Activated effector memory CD4-positive, alpha-beta T cell treated with anti-CD3 and anti-CD28 coated beads, Interleukin-2, amount 50 U/mL, for 16 hours (primary cell): ENCODE results near the gene FBXW5.

ENCODE experiments used
- DNase-seq: peaks from one replicate; pipeline ENCODE4 v3.0.0-alpha.2; 2020

Gene FBXW5

DNA sequence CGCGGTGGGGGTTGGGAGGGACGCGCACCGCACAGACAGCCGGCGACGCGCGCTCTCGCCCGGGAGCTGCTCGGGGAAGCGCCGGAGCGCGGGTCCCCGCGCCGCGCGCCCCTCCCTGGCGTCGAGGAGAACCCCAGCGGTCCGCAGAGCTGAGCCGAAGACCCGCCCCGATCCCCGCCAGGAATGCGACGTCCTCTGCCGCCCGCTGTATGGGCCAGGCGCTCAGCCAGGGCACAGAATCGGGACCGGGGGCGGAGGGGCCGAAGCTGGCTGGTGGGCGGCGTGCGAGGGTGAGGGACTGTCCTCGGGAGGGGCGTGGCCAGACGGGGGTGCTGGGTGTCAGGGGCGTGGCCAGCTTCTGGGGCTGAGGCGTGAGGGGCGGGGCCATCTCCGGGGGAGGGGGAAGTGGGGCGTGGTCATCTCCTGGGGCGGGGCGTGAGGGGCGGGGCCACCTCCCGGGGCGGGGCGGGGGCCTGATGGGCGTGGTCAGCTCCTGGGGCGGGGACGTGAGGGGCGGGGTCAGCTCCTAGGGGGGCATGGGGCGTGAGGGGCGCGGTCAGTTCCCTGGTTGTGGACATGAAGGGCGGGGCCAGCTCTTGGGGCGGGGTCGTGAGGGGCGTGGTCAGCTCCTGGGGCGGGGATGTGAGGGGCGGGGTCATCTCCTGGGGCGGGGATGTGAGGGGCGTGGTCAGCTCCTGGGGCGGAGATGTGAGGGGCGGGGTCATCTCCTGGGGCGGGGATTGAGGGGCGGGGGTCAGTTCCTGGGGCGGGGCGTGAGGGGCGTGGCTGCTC lies 33.7 kb upstream of the FBXW5 start:
- peak; percentile 91 for DNase-seq

DNA sequence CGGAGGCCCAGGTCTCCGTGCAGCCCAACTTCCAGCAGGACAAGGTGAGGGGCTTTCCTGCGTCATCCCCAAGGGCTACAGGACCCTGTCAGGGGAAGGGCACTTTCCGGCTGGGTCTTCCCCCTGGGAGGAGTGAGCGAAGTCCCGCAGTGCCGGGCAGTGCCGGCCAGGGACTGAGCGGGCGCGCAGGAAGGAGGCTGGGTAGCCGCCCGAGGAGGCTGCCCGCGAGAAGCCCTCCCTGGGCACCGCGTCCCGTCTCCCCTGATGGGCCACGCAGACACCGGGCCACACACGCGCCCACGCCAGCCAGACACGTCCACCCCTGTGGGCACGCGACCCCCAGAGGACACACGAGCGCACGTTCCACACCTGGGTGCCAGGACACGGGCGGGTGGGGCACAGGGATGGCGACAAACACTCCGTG lies 33.1 kb upstream of the FBXW5 start:
- no peak for DNase-seq

DNA sequence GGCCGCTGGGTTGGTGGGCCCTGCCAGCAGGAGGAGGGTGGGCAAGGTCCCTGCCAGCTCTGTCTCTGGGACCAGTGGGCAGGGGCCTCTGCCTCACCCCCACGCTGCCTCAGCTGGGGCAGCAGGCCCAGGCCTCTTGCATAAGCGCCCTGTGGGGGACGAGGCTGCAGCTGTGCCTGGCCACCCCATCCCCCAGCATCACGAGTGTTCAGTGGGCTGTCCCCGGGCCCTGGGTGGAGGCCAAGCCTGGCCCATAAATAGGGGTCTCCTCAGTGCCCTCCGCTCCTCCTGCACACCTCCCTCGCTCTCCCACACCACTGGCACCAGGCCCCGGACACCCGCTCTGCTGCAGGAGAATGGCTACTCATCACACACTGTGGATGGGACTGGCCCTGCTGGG lies 32.7 kb upstream of the FBXW5 start, which contains the start of gene PTGDS:
Gene PTGDS (plus strand): TSS at position 282 of the 400 bp plus-strand sequence. CDS start 75 bp downstream, at position 357.
- no peak for DNase-seq

DNA sequence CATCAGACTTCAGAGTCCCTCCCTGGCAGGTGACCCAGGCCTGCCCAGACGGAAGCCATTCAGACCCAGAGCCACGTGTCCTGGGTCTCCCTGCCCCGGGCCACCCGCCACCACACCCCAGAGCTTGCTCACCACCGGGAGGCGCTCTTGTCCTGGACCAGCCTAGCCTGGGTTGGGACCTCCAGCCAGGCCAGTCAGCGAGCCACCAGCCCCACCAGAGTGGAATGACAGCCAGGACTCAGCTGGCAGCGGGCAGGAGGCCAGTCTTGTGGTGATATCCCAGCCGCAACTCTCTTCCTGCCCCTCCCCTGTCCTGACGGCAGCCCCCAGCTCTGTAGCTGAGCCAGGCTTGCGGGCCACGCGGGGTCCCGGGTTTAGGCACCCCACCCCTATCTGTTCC lies 31.1 kb upstream of the FBXW5 start:
- DNase-seq: peak; percentile 74

DNA sequence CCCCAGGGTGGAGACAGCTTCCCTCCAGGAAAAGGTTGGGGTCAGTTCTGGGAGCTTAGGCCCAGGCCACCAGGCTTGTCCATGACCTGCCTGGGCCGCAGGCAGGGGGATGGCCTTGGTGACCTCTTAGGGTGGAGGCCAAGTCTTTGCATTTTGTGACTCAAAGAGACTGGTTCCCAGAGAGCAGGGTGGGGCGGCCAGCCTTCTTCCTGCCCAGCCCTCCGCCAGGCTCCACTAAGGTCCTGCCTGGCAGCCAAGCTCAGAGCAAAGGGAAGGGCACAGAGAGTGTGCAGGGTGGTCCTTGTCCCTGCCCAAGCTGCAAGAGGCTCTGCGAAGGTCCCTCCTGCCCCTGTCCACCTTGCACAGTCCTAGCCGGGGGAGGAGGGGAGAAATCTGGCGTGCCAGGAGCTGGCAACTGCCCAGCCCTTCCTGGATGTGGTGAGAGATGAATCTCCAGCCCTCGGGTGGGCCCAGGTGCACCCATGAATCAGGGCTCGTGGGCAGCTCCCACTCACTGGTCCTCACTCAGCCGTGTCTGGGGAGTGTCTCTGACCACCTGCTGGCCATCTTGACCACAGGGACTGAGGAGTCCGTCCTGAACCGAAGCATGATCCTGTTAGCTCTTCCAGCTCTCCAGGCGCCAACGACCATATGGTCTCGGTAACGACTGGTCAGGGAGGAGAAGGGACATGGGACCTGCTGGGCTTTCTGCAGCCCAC lies 30.4 kb upstream of the FBXW5 start:
- DNase-seq: no peak

DNA sequence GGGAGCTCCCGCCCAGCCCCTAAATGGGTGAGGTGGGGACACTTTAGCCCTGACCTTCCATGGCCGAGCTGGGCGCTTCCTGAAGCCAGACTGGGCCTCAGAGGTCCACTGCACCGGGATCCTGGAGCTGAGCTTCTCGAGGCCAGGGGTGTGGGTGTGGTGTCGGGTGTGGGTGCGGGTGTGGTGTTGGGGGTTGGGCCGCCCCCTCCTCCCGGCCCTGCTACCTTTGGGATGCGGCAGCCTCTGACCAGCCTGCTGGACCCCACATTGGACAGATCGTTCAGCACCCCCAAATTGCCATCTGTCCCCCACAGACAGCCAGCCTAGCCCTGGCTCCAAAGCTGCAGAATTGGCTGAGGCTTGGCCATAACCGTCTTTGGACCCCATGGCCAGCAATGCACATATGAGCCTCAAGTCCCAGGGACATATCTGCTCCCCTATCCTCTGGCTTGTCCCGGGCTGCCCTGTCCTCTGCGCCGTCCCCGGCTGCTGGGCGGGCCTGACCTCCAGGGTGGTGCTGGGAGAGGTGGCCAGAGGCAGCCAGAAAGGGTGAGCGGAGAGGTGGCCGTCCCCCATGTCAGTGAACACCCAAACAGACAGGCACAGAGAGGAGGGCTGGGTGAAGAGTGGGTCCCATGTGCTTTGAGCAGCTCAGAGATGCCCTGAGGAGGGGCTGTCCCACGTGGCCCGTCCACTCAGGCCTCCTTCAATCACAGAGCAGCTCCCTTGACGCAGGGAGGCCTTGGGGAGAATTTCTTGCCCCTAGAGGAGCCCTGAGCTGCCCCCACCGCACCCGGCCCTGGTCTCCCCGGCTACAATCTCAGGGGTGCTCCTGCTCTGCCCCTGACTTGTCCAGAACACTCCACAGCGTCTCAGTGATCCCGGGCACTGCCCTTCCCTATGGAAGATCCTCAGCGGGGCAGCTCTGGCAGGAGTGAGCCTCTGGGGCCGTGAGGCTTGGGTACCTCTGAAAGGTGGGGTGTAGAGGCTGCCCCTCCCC lies 29.4 kb upstream of the FBXW5 start:
- DNase-seq: no peak

DNA sequence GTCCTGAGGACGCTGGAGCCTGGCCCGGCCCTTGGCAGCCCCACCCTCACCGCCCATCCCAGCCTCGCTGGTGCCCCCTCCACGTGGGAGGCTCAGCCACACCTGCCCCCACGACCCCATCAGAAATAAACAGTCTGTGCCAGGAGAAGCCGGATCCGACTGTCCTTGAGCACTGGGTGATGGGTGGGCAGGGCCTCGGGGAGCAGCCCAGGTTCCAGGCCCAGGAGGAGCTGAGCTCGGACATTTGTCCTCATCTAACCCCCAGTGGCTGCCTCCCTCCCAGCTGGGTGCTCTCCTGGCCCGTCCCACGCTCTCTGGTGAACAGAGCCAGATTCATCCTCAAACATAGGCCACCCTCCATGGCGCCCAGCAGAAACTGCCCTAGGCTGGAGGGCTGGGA lies 28.2 kb upstream of the FBXW5 start:
- no peak for DNase-seq

DNA sequence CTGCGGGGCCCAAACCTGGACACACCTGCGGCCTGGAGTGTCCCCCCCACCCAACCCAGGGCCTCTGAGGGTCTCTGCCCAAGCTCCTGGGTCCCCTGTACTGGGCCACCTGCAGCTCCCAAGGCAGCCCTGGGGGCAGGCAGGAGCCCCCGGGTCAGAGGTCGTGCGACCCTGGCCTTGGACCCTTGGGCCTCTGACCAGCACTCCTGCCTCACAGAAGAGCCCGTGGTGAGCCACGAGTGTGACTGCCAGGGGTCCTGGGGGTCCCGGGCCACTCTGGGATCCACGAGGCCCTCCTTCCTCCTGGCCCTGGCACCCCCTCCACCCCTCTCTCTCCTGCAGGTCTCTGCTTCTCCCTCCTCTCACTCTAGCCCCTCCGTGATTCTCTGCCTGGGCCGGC lies 27.8 kb upstream of the FBXW5 start:
- no peak for DNase-seq

DNA sequence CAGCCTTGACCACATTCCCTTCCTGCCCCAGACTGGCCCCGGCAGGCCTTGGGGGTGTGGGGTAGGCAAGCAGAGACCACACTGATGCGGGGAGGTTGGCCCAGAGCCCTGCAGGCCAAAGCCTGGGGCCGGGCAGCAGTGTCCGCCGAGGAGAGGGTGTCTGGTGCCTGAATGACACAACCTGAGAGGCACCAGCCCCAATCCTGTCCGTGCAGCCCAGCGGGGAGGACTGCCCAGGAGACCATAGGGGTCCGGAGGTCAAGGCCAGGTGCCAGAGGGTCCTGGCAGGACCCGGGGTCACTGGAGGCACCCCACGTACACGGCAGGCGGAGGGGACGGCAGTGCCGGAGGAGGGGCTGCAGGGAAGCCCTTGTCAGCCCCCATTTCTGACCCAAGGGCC lies 27.2 kb upstream of the FBXW5 start:
- DNase-seq: no peak

DNA sequence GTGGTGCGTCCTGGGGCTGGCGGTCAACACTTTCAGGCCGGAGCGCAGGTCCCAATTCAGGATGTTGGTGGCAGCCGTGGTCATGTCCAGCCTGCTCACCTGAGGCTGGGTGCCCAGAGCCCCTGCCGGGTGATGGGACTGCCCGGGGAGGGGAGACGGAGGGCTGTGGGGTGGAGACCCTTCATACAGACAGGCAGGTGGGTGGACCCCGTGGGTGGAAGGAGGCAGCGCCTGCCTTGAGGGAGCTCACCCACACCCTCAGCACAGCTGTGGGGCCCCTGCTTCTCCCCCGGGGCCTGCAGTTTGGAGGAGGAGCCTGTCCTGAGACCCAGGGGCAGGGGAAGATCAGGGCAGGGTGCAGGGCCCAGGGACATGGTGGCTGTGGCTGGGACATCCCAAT lies 25.8 kb upstream of the FBXW5 start:
- DNase-seq: no peak

DNA sequence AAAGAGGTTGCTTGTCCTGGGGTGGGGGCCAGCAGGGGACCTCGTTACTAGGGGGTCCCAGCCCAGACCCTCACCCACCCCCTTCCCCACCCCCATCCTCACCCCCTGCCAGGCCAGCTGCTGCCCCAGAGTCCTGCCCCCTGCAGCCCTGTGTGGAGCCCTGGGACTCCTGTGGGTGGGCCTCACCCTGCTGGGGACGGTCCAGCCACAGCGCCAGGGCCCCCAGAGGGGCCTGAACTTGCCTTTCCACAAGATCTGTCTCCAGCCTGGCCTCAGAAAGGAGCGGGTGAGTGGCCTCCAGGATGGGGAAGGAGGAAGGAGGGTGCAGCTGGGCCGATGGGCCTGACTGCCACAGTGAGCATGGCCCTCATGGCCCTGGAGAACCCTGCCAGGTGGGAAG lies 25.2 kb upstream of the FBXW5 start:
- DNase-seq: no peak

DNA sequence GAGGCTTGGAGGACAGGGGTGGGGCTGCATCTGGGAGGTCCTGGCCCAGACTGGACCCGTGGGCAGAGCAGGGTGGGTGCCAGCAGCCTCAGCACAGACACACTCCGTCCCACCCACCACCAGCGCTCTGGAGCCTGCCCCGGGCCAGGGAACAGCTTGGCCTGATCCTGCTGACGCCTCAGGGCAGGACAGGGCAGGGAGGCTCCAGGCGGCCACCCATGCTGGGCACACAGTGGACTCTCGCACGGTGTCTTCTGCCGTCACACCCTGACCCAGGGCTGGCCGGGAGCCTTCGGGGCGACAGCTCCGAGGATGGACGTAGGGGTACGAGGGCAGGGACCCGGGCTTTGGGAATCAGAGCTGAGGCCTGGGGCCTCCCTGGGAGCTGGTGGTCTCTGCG lies 24.6 kb upstream of the FBXW5 start:
- DNase-seq: no peak

DNA sequence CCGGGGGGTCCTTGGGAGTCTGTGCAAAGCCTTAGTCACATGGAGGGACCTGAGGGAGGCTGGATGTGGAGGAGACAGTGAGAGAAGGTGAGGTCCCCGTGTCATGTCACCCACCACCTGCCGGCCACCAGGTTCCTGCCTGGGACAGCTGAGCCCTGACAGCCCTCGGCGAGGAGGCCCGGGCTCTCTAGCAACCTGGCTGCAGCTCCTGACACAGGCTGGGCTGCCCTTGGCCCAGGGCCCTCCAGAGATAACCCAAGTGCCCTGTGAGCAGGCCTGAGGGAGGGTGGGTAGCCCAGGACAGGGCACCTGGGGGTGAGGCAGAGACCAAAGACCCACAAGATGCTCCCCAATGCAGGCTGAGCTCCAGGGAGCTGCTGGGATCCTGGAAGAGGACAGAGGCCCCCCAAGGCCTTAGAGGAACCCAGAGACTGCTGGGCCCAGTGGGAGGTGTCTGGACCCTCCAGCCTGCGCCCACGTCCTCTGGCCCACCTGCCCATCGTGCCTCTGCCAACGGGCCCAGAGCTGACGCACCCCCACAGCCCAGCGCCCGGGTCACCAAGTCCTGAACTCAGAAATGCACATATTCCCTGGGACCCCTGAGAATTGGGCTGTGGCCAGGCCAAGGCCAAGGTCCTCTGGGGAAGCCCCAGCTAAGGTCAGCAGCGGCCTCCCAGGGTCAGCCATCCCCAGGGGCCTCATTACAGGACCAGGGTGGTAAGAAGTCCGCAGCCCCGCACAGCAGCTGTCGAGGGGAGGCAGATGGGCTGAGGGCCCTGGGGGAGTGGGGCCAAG lies 24.0 kb upstream of the FBXW5 start:
- DNase-seq: no peak

DNA sequence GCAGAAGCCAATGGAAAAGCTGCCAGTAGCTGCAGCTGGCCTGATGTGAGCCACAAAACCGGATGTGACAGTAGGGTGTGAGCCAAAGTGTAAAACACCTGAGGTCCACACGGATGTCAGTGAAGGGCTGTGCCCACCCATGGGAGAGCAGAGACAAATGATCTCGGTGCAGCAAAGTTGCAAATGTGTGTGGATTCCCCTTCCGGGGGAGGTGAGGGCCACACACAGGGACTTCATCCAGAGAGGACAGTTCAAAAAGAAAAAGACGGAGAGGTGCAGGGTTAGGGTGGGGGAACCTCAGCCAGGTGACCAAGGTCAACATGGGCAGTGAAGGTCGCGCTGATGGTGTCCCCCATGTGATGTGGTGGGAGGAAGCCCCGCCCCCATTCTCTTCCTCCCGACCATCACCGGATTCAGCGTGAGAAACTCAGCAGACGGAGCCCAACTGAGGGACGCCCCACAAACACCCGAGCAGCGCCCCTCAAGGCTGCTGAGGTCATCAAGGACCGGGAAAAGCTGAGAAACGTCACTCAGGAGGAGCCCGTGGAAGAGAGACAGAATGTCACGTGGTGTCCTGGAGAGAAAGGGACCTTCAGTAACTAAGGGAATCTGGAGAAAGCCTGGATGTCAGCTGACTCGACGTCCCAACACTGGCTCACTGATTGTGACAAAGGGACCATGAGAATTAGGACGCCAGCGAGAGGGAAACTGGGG lies 21.4 kb upstream of the FBXW5 start:
- peak; percentile 74 for DNase-seq

DNA sequence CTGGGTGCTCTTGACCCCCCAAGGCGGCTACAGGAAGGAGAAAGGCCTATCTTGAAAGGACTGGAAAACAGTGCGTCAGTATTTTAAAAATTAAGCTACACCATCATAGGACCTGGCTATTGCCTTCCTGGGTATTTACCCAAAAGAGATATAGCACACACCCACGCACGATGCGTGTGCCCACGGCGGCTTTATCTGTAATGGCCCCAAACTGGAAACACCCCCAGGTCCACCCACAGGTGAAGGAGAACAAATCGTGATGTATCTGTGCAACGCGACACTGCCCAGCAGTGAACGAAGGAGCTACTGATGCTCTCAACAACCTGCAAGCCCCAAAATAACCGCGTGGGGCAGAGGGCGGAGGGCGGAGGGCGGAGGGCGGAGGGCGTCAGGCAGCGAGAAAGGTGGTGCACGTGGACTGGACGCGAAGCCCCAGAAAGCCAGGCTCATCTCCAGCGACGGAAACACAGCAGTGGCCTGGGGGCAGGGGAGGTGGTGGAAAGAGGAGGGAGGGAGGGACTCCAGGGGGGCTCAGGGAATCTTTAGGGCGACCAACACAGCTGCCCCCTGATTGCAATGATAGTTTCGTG lies 20.4 kb upstream of the FBXW5 start:
- DNase-seq: no peak

DNA sequence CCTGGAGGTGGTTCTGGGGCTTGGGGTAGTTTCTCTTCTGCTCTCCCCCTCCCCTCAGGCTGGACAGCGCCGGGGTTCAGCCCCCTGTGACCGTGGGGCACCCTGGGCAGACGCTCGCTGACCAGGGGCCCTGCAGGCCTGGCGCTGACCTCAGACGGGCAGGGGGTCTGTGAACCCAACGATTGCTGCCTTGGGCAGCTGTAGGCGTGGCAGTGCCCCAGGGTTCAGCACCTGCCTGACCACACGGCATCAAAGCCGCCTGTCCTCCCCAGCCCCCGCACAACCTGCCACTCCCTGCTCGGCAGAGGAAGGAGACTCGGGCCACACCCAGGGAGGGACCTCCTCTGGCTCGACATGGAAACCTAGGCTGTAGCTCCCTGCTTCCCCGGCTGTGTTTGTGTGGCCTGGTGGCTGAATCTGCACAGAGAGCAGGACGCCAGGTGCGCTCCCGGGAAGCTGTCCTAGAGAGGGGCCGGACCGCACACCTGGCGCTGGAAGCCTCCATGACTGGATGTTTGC lies 19.7 kb upstream of the FBXW5 start:
- DNase-seq: no peak

DNA sequence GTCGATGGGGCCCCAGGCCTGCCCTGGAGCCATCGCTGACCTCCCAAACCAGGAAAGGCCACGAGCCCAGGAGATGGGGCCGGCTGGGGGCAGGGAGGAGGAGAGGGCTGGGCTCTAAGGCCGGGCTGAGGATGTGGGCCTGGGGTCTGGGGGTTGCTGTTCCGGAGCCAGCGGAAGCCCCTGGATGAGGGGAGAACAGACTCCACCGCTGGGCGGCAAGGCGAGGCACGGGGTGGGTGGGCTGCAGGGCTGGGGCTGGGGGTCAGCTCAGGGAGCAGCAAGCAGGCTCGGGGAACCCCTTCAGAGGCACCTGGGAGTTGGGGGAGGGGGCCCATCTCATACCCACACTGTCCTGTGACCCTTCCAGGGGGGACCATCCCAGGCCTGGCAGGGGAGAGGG lies 19.2 kb upstream of the FBXW5 start:
- no peak for DNase-seq

DNA sequence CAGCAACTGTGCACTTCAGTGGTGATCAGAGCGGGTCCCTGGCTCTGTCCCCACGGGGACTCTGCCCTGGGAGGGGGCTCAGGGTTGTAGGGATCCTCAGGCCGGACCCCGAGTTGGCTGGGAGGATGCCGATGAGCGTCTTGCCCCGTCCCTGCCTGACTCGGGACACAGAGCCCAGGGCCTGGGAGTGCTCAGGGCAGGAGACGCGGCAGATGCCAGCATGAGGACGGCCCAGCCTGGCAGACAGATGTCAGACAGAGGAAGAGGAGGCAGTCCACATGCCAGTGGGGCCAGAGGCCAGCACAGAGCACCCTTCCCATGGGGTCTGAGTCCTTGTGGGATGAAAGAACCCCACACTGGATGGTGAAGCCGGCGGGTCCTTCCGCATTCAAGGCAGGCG lies 18.8 kb upstream of the FBXW5 start:
- DNase-seq: no peak

DNA sequence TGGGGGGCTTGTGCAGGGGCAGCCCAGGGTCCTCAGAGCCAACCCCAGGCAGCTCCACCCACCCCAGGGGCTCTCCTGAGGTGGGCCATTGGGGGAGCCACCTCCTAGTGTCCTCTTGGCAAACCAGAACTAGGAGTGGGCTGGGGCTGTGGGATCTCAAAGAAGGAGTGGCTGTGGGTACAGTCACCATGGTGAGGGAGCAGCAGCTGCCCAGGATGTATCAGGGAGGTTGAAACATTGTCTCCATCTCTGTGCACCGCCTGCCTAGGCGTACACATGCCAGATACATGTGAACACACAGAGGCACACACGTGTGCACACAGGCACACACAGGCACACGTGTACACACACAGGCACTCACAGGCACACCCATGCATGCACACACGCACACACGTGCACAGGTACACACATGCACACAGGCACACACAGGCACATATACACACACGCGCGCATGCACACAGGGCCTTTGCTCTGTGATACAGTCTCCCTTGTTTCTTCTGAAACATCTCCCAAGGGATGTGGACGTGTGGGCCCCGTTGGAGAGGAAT lies 18.2 kb upstream of the FBXW5 start:
- DNase-seq: no peak

DNA sequence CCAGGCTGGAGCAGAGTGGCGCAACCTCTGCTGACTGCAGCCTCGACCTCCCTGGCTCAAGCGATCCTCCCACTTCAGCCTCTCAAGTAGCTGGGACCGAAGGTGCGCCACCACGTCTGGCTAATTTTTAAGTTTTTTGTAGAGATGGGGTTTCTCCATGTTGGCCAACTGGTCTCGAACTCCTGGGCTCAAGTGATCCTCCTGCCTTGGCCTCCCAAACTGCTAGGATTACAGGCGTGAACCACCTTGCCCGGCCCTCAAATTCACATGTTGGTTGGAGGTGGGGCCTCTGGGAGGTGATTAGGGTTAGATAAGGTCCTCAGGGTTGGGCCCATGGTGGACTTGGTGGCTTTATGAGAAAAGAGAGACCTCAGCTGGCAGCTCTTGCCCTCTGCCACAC lies 17.6 kb upstream of the FBXW5 start:
- no peak for DNase-seq
